Esophagus (tissue), 2 donors: ENCODE data around the gene BSND. TPM values are rescaled to one million over a fixed set of nuclear protein-coding genes. Genes with fewer than 3 reads are reported as not detected.
"Not testable (repeated sequence)": the region's sequence is repeated elsewhere in the genome, so short reads cannot be mapped to it uniquely, and the experiment has no call there.

Experiments used
- H3K27ac ChIP-seq, 2 donors: one replicate each; pipeline ENCODE4 v1.5.1; 2013; ENCODE audit warnings: low read depth in 2 of 2, mild to moderate bottlenecking in 2 of 2, inconsistent platforms in 1 of 2, low read length in 1 of 2, moderate library complexity in 1 of 2
- H3K27me3 ChIP-seq, 2 donors: one replicate each; pipeline ENCODE4 v1.6.1; 2013; ENCODE audit warnings: low read length in 2 of 2, control low read depth in 1 of 2, mild to moderate bottlenecking in 1 of 2; ENCODE audit not compliant: insufficient read depth in 2 of 2, control insufficient read depth in 1 of 2
- H3K36me3 ChIP-seq, 2 donors: one replicate each; pipeline ENCODE4 v1.6.1; 2013; ENCODE audit warnings: low read length in 1 of 2; ENCODE audit not compliant: control insufficient read depth in 2 of 2, insufficient read depth in 2 of 2
- H3K4me1 ChIP-seq, 2 donors: one replicate each; pipeline ENCODE4 v1.6.1; 2013; ENCODE audit warnings: low read length in 1 of 2; ENCODE audit not compliant: control insufficient read depth in 2 of 2, insufficient read depth in 2 of 2
- H3K4me3 ChIP-seq, 2 donors: one replicate each; pipeline ENCODE4 v1.5.1; 2013; ENCODE audit warnings: low read length in 2 of 2, mild to moderate bottlenecking in 2 of 2, low read depth in 1 of 2, moderate library complexity in 1 of 2
- H3K9me3 ChIP-seq, 2 donors: one replicate each; pipeline ENCODE4 v1.6.1; 2013; ENCODE audit warnings: mild to moderate bottlenecking in 2 of 2, low read depth in 1 of 2, low read length in 1 of 2, moderate library complexity in 1 of 2; ENCODE audit not compliant: control insufficient read depth in 2 of 2, insufficient read depth in 1 of 2
- WGBS, 2 donors: extraction: QIAGEN DNeasy Blood & Tissue Kit; methylation state at CpG; one replicate each; pipeline ENCODE4 v1.1.7; 2013; 5-methylcytosine and 5-hydroxymethylcytosine counted together
- polyA plus RNA-seq, 2 donors: library from polyadenylated mRNA; stranded (reverse); fragments of 200-250 nt; gene quantifications; one replicate each; pipeline ENCODE4 v1.2.3, GENCODE V29; 2013
- donor health status: healthy with polysubstance abuse.
- donor health status: Bipolar disorder and iron deficiency.

BSND gene
- polyA plus RNA-seq, 2 donors, result not detected

GRCh38 chr1:54959241-54959640 is 39.5 kb upstream of the BSND start:
- H3K4me3 ChIP-seq, result no peak overlapping the region
- WGBS, 2 donors, result 55 to 73% methylated on average over 3 of the region's 3 CpGs
- H3K4me1 ChIP-seq, result no peaks in the 10 kb centered on the region
- no peaks in the 10 kb centered on the region for H3K9me3 ChIP-seq
- H3K36me3 ChIP-seq, result no peaks in the 10 kb centered on the region
- H3K27ac ChIP-seq, result no peak overlapping the region
- no peaks in the 10 kb centered on the region for H3K27me3 ChIP-seq

- Histone ChIP-seq H3K4me3 (no peak overlapping the region), H3K9me3 (no peaks in the 10 kb centered on the region), H3K36me3 (no peaks in the 10 kb centered on the region), H3K27me3 (no peaks in the 10 kb centered on the region), H3K4me1 (peaks cover 0 to 4% of the 10 kb centered on the region in 2 donors), H3K27ac (no peak overlapping the region)
- WGBS, 2 donors, result 72 to 78% methylated on average over 4 of the region's 4 CpGs
Observed at GRCh38 chr1:54962612-54963395, 35.9 kb upstream of the BSND start.

GRCh38 chr1:54963829-54964228 is 34.9 kb upstream of the BSND start:
- not testable (repeated sequence) for H3K9me3 ChIP-seq, H3K4me1 ChIP-seq, H3K36me3 ChIP-seq, H3K4me3 ChIP-seq, H3K27ac ChIP-seq, H3K27me3 ChIP-seq
- WGBS, 2 donors, result 84 to 90% methylated on average over 5 of the region's 5 CpGs

GRCh38 chr1:54965624-54966340 is 33.0 kb upstream of the BSND start:
- 41 to 52% methylated on average over 7 of the region's 7 CpGs for WGBS, 2 donors
- H3K4me3 ChIP-seq, result no peak overlapping the region
- no peaks in the 10 kb centered on the region for H3K27me3 ChIP-seq
- H3K4me1 ChIP-seq, result peaks cover 0 to 6% of the 10 kb centered on the region in 2 donors
- no peaks in the 10 kb centered on the region for H3K9me3 ChIP-seq
- H3K27ac ChIP-seq, result no peak overlapping the region
- no peaks in the 10 kb centered on the region for H3K36me3 ChIP-seq

- no peaks in the 10 kb centered on the region for H3K36me3 ChIP-seq
- H3K4me3 ChIP-seq, result no peak overlapping the region
- no peak overlapping the region for H3K27ac ChIP-seq
- H3K27me3 ChIP-seq, result no peaks in the 10 kb centered on the region
- no peaks in the 10 kb centered on the region for H3K9me3 ChIP-seq
- 74 to 81% methylated on average over 5 of the region's 5 CpGs for WGBS, 2 donors
- peaks cover 0 to 9% of the 10 kb centered on the region in 2 donors for H3K4me1 ChIP-seq
Observed at GRCh38 chr1:54967372-54967771, 31.4 kb upstream of the BSND start.

GRCh38 chr1:54968551-54968950 is 30.2 kb upstream of the BSND start:
- H3K27me3 ChIP-seq, result no peaks in the 10 kb centered on the region
- H3K9me3 ChIP-seq, result no peaks in the 10 kb centered on the region
- no peak overlapping the region for H3K27ac ChIP-seq
- H3K4me1 ChIP-seq, result peaks cover 0 to 9% of the 10 kb centered on the region in 2 donors
- 58 to 68% methylated on average over 4 of the region's 4 CpGs for WGBS, 2 donors
- H3K36me3 ChIP-seq, result no peaks in the 10 kb centered on the region
- no peak overlapping the region for H3K4me3 ChIP-seq

- H3K4me1 ChIP-seq, result peaks cover 0 to 9% of the 10 kb centered on the region in 2 donors
- no peak overlapping the region for H3K27ac ChIP-seq
- H3K9me3 ChIP-seq, result no peaks in the 10 kb centered on the region
- no peaks in the 10 kb centered on the region for H3K36me3 ChIP-seq
- 80 to 97% methylated on average over 1 of the region's 1 CpG for WGBS, 2 donors
- no peaks in the 10 kb centered on the region for H3K27me3 ChIP-seq
- H3K4me3 ChIP-seq, result no peak overlapping the region
Observed at GRCh38 chr1:54969879-54970278, 28.9 kb upstream of the BSND start.

GRCh38 chr1:54970901-54971300 is 27.8 kb upstream of the BSND start:
- Histone ChIP-seq H3K9me3 (no peaks in the 10 kb centered on the region), H3K4me3 (no peak overlapping the region), H3K4me1 (peaks cover 3 to 5% of the 10 kb centered on the region in 2 donors), H3K27ac (peak overlapping the region; percentile 14 to 71), H3K36me3 (no peaks in the 10 kb centered on the region), H3K27me3 (no peaks in the 10 kb centered on the region)
- 71 to 85% methylated on average over 5 of the region's 5 CpGs for WGBS, 2 donors

GRCh38 chr1:54971317-54971791 is 27.4 kb upstream of the BSND start:
- Histone ChIP-seq H3K4me1 (peaks cover 3 to 5% of the 10 kb centered on the region in 2 donors), H3K4me3 (no peak overlapping the region), H3K36me3 (no peaks in the 10 kb centered on the region), H3K27ac (peak overlapping the region in 1 of 2 donors; percentile 71), H3K9me3 (no peaks in the 10 kb centered on the region), H3K27me3 (no peaks in the 10 kb centered on the region)
- WGBS, 2 donors, result 48 to 60% methylated on average over 7 of the region's 7 CpGs
